HepG2 (cell line): ENCODE results near the gene ZNF652. TPM values are rescaled to one million over a fixed set of nuclear protein-coding genes. Genes with fewer than 3 reads are reported as not detected.

Source experiments
- DZIP1 ChIP-seq: sonication (generic); formaldehyde crosslinking; IDR thresholded peaks from 2 replicates; pipeline ENCODE4 v1.5.0; 2020; ENCODE audit warnings: mild to moderate bottlenecking, missing genetic modification reagents
- FOSL1 ChIP-seq: sonication (generic); formaldehyde crosslinking; IDR thresholded peaks from 2 replicates; pipeline ENCODE4 v1.9.0; 2021; ENCODE audit warnings: missing genetic modification reagents, borderline replicate concordance
- FOXM1 ChIP-seq: sonication (generic); formaldehyde crosslinking; IDR thresholded peaks from 2 replicates; pipeline ENCODE4 v1.5.0; 2020; ENCODE audit warnings: missing genetic modification reagents
- JDP2 ChIP-seq: sonication (generic); formaldehyde crosslinking; IDR thresholded peaks from 2 replicates; pipeline ENCODE4 v1.8.1; 2022; ENCODE audit warnings: missing genetic modification reagents, borderline replicate concordance
- JUN ChIP-seq: sonication (generic); formaldehyde crosslinking; IDR thresholded peaks from 2 replicates; pipeline ENCODE4 v1.4.0; 2020; ENCODE audit warnings: mild to moderate bottlenecking, missing genetic modification reagents
- LCORL ChIP-seq, 2 experiments: fragments of 450-650 bp in 1 of 2; sonication (generic) in 1 of 2; formaldehyde crosslinking in 1 of 2; IDR thresholded peaks; 2 replicates each; pipeline versions ENCODE4 v1.5.0 to v1.6.1; 2017 to 2020; ENCODE audit warnings: antibody characterized with exemption in 1 of 2, missing genetic modification reagents in 1 of 2
- NFATC3 ChIP-seq: sonication (generic); formaldehyde crosslinking; IDR thresholded peaks from 2 replicates; pipeline ENCODE4 v1.5.1; 2020; ENCODE audit warnings: mild to moderate bottlenecking, missing genetic modification reagents
- NFYC ChIP-seq: IDR thresholded peaks from 2 replicates; pipeline ENCODE4 v1.6.1; 2016; ENCODE audit warnings: missing genetic modification reagents, missing compliant biosample characterization
- PPARG ChIP-seq: conservative IDR thresholded peaks from 2 replicates; pipeline ENCODE4 v1.6.1; 2016; ENCODE audit warnings: missing biosample characterization, missing genetic modification reagents
- RARG ChIP-seq: sonication (generic); formaldehyde crosslinking; IDR thresholded peaks from 2 replicates; pipeline ENCODE4 v1.4.0; 2020; ENCODE audit warnings: low read depth, mild to moderate bottlenecking, missing genetic modification reagents
- REL ChIP-seq: sonication (generic); formaldehyde crosslinking; conservative IDR thresholded peaks from 2 replicates; pipeline ENCODE4 v1.8.0; 2022; ENCODE audit warnings: mild to moderate bottlenecking, missing genetic modification reagents, moderate library complexity
- SCMH1 ChIP-seq: sonication (generic); formaldehyde crosslinking; IDR thresholded peaks from 2 replicates; pipeline ENCODE4 v1.9.0; 2021; ENCODE audit warnings: missing genetic modification reagents, mild to moderate bottlenecking, borderline replicate concordance
- SNAPC5 ChIP-seq: sonication (generic); formaldehyde crosslinking; IDR thresholded peaks from 2 replicates; pipeline ENCODE4 v1.8.1; 2023; ENCODE audit warnings: mild to moderate bottlenecking, missing genetic modification reagents, borderline replicate concordance
- SP140L ChIP-seq: sonication (generic); formaldehyde crosslinking; IDR thresholded peaks from 2 replicates; pipeline ENCODE4 v1.4.0; 2020; ENCODE audit warnings: missing genetic modification reagents, borderline replicate concordance
- SP2 ChIP-seq: sonication (generic); formaldehyde crosslinking; IDR thresholded peaks from 2 replicates; pipeline ENCODE4 v1.5.1; 2020; ENCODE audit warnings: mild to moderate bottlenecking, missing genetic modification reagents
- THAP7 ChIP-seq: sonication (generic); formaldehyde crosslinking; IDR thresholded peaks from 2 replicates; pipeline ENCODE4 v1.8.1; 2023; ENCODE audit warnings: mild to moderate bottlenecking, missing genetic modification reagents
- TP53 ChIP-seq: sonication (generic); formaldehyde crosslinking; conservative IDR thresholded peaks from 2 replicates; pipeline ENCODE4 v1.4.0; 2020; ENCODE audit warnings: missing genetic modification reagents
- ZNF101 ChIP-seq: sonication (generic); formaldehyde crosslinking; IDR thresholded peaks from 2 replicates; pipeline ENCODE4 v1.4.0; 2020; ENCODE audit warnings: mild to moderate bottlenecking, low read depth, missing genetic modification reagents, borderline replicate concordance
- ZNF263 ChIP-seq: sonication (generic); formaldehyde crosslinking; IDR thresholded peaks from 2 replicates; pipeline ENCODE4 v1.4.0; 2020; ENCODE audit warnings: missing genetic modification reagents
- ZNF275 ChIP-seq: sonication (generic); formaldehyde crosslinking; IDR thresholded peaks from 2 replicates; pipeline ENCODE4 v1.8.0; 2022; ENCODE audit warnings: missing genetic modification reagents, mild to moderate bottlenecking, inconsistent platforms, borderline replicate concordance
- ZNF382 ChIP-seq: sonication (generic); formaldehyde crosslinking; IDR thresholded peaks from 2 replicates; pipeline ENCODE4 v1.5.0; 2020; ENCODE audit warnings: missing genetic modification reagents, mild to moderate bottlenecking, borderline replicate concordance
- ZNF776 ChIP-seq: sonication (generic); formaldehyde crosslinking; IDR thresholded peaks from 2 replicates; pipeline ENCODE4 v1.4.0; 2020; ENCODE audit warnings: mild to moderate bottlenecking, missing genetic modification reagents
- ZSCAN31 ChIP-seq: sonication (generic); formaldehyde crosslinking; IDR thresholded peaks from 2 replicates; pipeline ENCODE4 v1.5.0; 2020; ENCODE audit warnings: low read depth, mild to moderate bottlenecking, missing genetic modification reagents
- polyA plus RNA-seq, 8 experiments: library from polyadenylated mRNA; depleted of rRNA in 3 of 8; stranded (reverse) in 7 of 8; unstranded in 1 of 8; fragments of >200 nt; fragmentation: Illumina TruSeq in 4 of 8; extraction: Trizol in 4 of 8; gene quantifications; 2 replicates each; pipeline versions ENCODE4 v1.2.1 to v1.2.3, GENCODE V29; 2011 to 2016; ENCODE audit warnings: low read depth in 4 of 8, missing spikeins in 1 of 8, mixed read lengths in 1 of 8; ENCODE audit not compliant: insufficient read depth in 1 of 8
- total RNA-seq, 5 experiments: library from RNA; depleted of rRNA; stranded (reverse); fragments of >200 nt; fragmentation: Illumina TruSeq; extraction: Trizol; gene quantifications; 2 replicates each; pipeline ENCODE4 v1.2.3, GENCODE V29; 2016; ENCODE audit warnings: low read depth in 1 of 5

ZNF652 gene
- total and polyA plus RNA-seq, 2 of the 13 experiments (the other 11 are each of a cell fraction or from before 2014, with no cell fraction given): 16.2 to 30.2 TPM

GRCh38 chr17:49407981-49408501, 46.0 kb upstream of the ZNF652 start (continued):
- TF ChIP-seq ZSCAN31 (CRISPR knock-in tag) (peak; percentile 73), ZNF776 (no peak), ZNF263 (CRISPR knock-in tag) (no peak), FOXM1 (no peak), FOSL1 (CRISPR knock-in tag) (no peak), SP140L (no peak), PPARG (0 out of 2 replicates have a peak, but pooled peaks have one; percentile 34), SP2 (CRISPR knock-in tag) (no peak), ZNF101 (no peak), TP53 (CRISPR knock-in tag) (no peak), SNAPC5 (CRISPR knock-in tag) (no peak), REL (no peak), DZIP1 (CRISPR knock-in tag) (no peak), ZNF382 (CRISPR knock-in tag) (no peak), NFYC (no peak), ZNF275 (CRISPR knock-in tag) (no peak), JUN (CRISPR knock-in tag) (no peak), LCORL (IDR thresholded peaks at IDR 0.05) (no peak), LCORL (CRISPR knock-in tag; IDR thresholded peaks at IDR 0.05) (0 out of 2 replicates have a peak, but pooled peaks have one; percentile 64), RARG (no peak), JDP2 (CRISPR knock-in tag) (no peak), SCMH1 (CRISPR knock-in tag) (no peak), THAP7 (no peak), NFATC3 (CRISPR knock-in tag) (no peak)
